Measurements from ENCODE around the gene GATD1.

DNA sequence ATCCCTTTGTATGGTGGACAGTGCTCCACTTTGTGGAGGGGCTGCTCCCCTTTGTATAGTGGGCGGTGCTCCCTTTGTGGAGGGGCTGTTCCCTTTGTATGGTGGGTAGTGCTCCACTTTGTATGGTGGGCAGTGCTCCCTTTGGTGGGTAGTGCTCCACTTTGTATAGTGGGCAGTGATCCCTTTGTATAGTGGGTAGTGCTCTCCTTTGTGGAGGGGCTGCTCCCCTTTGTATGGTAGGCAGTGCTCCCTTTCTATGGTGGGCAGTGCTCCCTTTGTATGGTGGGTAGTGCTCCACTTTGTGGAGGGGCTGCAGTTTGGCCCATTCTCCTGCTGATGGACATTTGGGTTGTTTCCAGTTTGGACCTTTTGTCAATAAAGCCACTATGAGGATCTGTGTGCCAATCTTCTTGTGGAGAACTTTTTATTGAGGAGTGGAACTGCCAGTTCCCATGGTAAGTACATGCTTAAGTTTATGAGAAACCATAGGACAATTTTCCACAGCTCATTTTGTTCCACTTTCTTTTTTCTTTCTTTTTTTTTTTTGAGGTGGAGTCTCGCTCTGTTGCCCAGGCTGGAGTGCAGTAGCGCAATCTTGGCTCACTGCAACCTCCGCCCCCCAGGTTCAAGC is 34.6 kb downstream of the GATD1 start:
- TF ChIP-seq, protein P1, sequence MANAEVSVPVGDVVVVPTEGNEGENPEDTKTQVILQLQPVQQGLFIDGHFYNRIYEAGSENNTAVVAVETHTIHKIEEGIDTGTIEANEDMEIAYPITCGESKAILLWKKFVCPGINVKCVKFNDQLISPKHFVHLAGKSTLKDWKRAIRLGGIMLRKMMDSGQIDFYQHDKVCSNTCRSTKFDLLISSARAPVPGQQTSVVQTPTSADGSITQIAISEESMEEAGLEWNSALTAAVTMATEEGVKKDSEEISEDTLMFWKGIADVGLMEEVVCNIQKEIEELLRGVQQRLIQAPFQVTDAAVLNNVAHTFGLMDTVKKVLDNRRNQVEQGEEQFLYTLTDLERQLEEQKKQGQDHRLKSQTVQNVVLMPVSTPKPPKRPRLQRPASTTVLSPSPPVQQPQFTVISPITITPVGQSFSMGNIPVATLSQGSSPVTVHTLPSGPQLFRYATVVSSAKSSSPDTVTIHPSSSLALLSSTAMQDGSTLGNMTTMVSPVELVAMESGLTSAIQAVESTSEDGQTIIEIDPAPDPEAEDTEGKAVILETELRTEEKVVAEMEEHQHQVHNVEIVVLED (CRISPR knock-in tag; IDR thresholded peaks at IDR 0.05): no peak
- TF ChIP-seq ELF4 (CRISPR knock-in tag; IDR thresholded peaks at IDR 0.05): no peak
- no peak for TF ChIP-seq TAF1 (IDR thresholded peaks at IDR 0.05; ENCODE audit: control insufficient read depth, extremely low read depth, insufficient read depth, low read length, severe bottlenecking)
- TF ChIP-seq CHD4 (IDR thresholded peaks at IDR 0.05; ENCODE audit: insufficient read depth, insufficient replicate concordance, low read depth, low read length, poor library complexity, severe bottlenecking): no peak

All from K562 (cell line).